Measurements from ENCODE around the gene VPS4A.

DNA sequence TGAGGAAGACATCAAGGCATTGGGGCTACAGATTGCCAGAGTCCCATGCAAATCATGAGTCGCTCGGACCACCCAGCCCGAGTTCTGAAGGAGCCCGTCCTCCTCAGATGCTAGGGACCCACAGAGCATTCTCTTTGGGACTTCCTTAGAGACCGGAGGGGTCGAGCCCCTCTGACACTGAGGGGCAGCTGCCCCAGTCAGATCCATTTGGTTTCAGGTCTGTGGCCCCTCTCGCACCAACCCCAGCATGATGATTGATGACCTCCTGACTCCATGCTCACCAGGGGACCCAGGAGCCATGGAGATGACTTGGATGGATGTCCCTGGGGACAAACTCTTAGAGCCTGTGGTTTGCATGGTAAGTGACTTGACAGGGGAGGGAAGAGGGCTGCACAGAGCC is 11.2 kb downstream of the VPS4A start:
- no peak for TF ChIP-seq ATF3 (IDR thresholded peaks at IDR 0.05)
- TF ChIP-seq RAD21 (IDR thresholded peaks at IDR 0.05; ENCODE audit: low read depth), result no peak
- TF ChIP-seq POLR2A (IDR thresholded peaks at IDR 0.05; ENCODE audit: borderline replicate concordance, extremely low read depth, insufficient read depth, insufficient read length), result no peak
- TF ChIP-seq, protein P1, sequence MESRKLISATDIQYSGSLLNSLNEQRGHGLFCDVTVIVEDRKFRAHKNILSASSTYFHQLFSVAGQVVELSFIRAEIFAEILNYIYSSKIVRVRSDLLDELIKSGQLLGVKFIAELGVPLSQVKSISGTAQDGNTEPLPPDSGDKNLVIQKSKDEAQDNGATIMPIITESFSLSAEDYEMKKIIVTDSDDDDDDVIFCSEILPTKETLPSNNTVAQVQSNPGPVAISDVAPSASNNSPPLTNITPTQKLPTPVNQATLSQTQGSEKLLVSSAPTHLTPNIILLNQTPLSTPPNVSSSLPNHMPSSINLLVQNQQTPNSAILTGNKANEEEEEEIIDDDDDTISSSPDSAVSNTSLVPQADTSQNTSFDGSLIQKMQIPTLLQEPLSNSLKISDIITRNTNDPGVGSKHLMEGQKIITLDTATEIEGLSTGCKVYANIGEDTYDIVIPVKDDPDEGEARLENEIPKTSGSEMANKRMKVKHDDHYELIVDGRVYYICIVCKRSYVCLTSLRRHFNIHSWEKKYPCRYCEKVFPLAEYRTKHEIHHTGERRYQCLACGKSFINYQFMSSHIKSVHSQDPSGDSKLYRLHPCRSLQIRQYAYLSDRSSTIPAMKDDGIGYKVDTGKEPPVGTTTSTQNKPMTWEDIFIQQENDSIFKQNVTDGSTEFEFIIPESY (IDR thresholded peaks at IDR 0.05; ENCODE audit: extremely low read depth, insufficient replicate concordance, low read length), result no peak
- TF ChIP-seq, protein P2, sequence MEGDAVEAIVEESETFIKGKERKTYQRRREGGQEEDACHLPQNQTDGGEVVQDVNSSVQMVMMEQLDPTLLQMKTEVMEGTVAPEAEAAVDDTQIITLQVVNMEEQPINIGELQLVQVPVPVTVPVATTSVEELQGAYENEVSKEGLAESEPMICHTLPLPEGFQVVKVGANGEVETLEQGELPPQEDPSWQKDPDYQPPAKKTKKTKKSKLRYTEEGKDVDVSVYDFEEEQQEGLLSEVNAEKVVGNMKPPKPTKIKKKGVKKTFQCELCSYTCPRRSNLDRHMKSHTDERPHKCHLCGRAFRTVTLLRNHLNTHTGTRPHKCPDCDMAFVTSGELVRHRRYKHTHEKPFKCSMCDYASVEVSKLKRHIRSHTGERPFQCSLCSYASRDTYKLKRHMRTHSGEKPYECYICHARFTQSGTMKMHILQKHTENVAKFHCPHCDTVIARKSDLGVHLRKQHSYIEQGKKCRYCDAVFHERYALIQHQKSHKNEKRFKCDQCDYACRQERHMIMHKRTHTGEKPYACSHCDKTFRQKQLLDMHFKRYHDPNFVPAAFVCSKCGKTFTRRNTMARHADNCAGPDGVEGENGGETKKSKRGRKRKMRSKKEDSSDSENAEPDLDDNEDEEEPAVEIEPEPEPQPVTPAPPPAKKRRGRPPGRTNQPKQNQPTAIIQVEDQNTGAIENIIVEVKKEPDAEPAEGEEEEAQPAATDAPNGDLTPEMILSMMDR (IDR thresholded peaks at IDR 0.05 in 2 of 3, conservative IDR thresholded peaks at IDR 0.05 in 1 of 3; ENCODE audit: borderline replicate concordance in 1 of 3, insufficient read depth in 1 of 3, low read depth in 2 of 3, low read length in 2 of 3), result no peak
- TF ChIP-seq EZH2phosphoT487 (IDR thresholded peaks at IDR 0.05; ENCODE audit: borderline replicate concordance), result no peak
- TF ChIP-seq, protein P3, sequence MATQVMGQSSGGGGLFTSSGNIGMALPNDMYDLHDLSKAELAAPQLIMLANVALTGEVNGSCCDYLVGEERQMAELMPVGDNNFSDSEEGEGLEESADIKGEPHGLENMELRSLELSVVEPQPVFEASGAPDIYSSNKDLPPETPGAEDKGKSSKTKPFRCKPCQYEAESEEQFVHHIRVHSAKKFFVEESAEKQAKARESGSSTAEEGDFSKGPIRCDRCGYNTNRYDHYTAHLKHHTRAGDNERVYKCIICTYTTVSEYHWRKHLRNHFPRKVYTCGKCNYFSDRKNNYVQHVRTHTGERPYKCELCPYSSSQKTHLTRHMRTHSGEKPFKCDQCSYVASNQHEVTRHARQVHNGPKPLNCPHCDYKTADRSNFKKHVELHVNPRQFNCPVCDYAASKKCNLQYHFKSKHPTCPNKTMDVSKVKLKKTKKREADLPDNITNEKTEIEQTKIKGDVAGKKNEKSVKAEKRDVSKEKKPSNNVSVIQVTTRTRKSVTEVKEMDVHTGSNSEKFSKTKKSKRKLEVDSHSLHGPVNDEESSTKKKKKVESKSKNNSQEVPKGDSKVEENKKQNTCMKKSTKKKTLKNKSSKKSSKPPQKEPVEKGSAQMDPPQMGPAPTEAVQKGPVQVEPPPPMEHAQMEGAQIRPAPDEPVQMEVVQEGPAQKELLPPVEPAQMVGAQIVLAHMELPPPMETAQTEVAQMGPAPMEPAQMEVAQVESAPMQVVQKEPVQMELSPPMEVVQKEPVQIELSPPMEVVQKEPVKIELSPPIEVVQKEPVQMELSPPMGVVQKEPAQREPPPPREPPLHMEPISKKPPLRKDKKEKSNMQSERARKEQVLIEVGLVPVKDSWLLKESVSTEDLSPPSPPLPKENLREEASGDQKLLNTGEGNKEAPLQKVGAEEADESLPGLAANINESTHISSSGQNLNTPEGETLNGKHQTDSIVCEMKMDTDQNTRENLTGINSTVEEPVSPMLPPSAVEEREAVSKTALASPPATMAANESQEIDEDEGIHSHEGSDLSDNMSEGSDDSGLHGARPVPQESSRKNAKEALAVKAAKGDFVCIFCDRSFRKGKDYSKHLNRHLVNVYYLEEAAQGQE (IDR thresholded peaks at IDR 0.05; ENCODE audit: low read depth), result no peak
- TF ChIP-seq CEBPB (IDR thresholded peaks at IDR 0.05; ENCODE audit: low read depth), result no peak
- TF ChIP-seq POLR2AphosphoS5 (IDR thresholded peaks at IDR 0.05; ENCODE audit: low read depth, low read length), result no peak
- TF ChIP-seq EGR1 (IDR thresholded peaks at IDR 0.05; ENCODE audit: low read depth), result no peak
- TF ChIP-seq EZH2 (IDR thresholded peaks at IDR 0.05), result no peak
- no peak for TF ChIP-seq YY1 (IDR thresholded peaks at IDR 0.05; ENCODE audit: extremely low read depth, insufficient replicate concordance, low read depth, low read length)
- TF ChIP-seq, protein P4, sequence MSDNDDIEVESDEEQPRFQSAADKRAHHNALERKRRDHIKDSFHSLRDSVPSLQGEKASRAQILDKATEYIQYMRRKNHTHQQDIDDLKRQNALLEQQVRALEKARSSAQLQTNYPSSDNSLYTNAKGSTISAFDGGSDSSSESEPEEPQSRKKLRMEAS (IDR thresholded peaks at IDR 0.05), result no peak
- TF ChIP-seq JUND (IDR thresholded peaks at IDR 0.05), result no peak

All from HCT116 (cell line).